HCEC 1CT (cell line): Measurements from ENCODE around the gene PUS3.

ENCODE experiments used
- DNase-seq: peaks from one replicate; pipeline ENCODE4 v3.0.0-alpha.2; 2017

PUS3 gene

GRCh38 chr11:125902927-125903710 is at the start of gene PUS3:
Gene PUS3 (minus strand): TSS chr11:125903206. CDS start chr11:125896284, 6,922 bp downstream.
- peak; percentile 73 for DNase-seq

GRCh38 chr11:125952559-125952958 is 49.6 kb upstream of the PUS3 start:
- no peak for DNase-seq

GRCh38 chr11:125951731-125952130 is 48.7 kb upstream of the PUS3 start:
- no peak for DNase-seq

- no peak for DNase-seq
These were observed 48.0 kb upstream of the PUS3 start for GRCh38 chr11:125950696-125951651.

- DNase-seq, result no peak
These were observed 47.1 kb upstream of the PUS3 start for GRCh38 chr11:125950178-125950490.

- DNase-seq, result no peak
These were observed 46.5 kb upstream of the PUS3 start for GRCh38 chr11:125949271-125950177.

- no peak for DNase-seq
These were observed 45.5 kb upstream of the PUS3 start for GRCh38 chr11:125948278-125949051.

GRCh38 chr11:125947419-125948277 is 44.6 kb upstream of the PUS3 start:
- no peak for DNase-seq

- no peak for DNase-seq
These were observed 43.9 kb upstream of the PUS3 start for GRCh38 chr11:125946712-125947418.

DNA sequence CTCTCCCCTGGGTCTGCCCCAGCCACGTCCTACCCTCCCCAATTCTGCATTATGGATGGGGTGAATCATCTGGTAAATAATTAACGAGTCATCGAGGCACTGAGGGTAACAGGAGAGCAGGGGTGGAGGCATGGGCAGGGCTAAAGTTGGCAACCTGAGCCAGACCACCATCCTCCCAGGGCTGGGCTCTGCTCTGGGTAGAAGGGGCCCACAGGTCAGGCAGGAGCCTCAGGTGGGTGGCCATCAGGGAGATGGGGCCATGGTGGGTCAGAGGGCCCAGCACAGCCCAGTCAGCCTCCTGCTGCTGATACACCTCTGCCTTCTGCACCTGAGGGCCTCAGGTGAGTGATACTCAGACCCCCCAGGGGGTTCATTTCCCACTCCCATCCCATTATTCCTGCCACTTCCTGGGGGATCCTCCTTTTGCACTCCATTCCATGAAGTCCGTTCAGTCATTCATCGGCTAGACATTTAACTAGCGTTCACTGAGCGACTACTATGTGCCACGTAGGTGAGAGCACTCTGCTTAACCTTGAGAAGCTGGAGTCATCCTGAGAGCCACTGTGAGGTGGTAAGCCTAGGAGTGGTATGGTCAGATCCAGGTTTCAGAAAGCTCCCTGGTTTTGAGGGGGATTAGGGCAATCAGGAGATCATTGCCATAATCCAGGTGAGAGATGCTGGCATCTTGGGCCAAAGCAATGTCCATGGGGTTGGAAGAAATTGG is 43.0 kb upstream of the PUS3 start, which contains the start of gene VSIG10L2:
VSIG10L2 (plus strand) TSS at position 248 of the 724 bp plus-strand sequence; CDS start at position 260, 12 bp downstream.
- no peak for DNase-seq

DNA sequence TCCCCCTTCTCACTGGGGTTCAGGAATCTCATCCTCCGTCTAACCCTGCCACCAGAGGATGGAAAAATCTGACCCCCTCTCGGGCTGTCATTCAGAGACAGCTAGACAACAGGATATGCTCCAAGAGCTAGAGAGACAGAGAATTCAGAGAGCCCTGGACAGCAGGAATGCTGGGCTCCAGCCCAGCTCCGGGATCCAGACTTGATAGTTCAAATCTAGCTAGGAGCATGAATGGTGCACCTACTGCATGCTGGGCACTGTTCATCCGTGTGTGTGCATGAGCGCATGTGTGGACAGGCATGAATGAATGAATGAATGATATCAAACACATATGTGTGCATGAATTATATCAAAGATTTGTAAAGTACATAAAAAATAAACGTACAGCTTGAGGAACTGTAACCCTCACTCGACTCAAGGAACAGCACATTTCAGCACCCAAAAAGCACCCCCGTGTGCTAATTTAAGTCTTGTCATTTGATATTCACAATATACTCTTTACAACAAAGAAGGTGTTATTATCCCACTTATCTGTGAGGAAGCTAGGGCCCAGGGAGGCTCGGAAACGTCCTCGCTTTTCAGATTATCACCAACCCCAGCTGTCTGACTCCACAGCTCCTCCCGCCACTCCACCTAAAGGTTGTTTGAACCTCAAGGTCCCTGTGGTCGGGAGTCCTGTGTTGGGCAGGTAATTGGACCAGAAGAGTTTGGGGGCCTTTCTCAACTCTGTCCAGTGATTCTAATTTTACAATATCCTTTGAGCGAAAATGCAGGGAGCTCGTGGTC is 42.2 kb upstream of the PUS3 start:
- DNase-seq, result no peak

DNA sequence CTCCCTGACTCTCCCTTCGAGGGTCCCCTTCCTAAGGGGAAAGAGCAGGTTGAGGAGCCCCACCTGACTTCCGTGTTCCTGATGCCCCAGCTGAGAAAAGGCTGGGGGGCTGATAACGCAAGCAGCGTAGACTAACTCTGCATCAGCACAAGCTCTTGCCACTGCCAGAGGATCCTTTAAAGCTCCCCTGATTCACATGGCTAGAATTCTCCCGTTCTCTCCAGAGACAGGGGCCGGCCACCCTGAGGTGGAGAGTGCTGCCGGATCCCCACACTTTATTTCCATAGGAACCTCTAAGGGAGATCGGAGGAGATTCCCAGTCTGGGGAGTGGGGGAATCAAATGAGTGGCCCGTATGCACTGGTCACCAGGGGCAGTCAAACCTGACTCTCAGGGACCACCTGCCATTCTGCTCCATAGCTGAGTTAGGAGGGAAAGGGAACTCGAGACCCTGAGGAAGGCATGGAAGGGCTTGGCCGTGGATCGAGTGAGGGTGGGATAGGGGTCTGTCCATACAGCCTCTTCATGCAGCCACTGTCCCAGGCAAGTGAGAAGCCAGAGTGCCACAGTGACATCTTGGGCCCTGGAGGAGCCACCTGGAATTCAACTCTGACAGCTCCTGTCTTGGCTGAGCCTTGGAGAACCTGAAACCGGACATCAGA is 41.5 kb upstream of the PUS3 start:
- no peak for DNase-seq

- DNase-seq, result no peak
These were observed 40.8 kb upstream of the PUS3 start for GRCh38 chr11:125943661-125944349.

- no peak for DNase-seq
These were observed 39.9 kb upstream of the PUS3 start for GRCh38 chr11:125942771-125943428.

GRCh38 chr11:125941619-125942611 is 38.9 kb upstream of the PUS3 start:
- no peak for DNase-seq

GRCh38 chr11:125941267-125941618 is 38.2 kb upstream of the PUS3 start:
- DNase-seq, result no peak
